ENCODE measurements around the gene NUCB1.

GRCh38 chr19:48954595-48955307, 54.6 kb downstream of the NUCB1 start, which contains the start of gene BAX:
- TF ChIP-seq EZH2 (IDR thresholded peaks at IDR 0.05) (no peak), POLR2AphosphoS5 (IDR thresholded peaks at IDR 0.05; ENCODE audit: borderline replicate concordance, low read depth, low read length) (peak; percentile 69)
